Endothelial cell of umbilical vein (primary cell): ENCODE measurements around the gene CCDC197. TPM values are rescaled to one million over a fixed set of nuclear protein-coding genes. Genes with fewer than 3 reads are reported as not detected.

Experiments used
- BruUV-seq: library from RNA; stranded (reverse); fragments of 400-500 nt; replicated peaks from 2 replicates; lab custom pipeline; 2021; lab: Mats Ljungman, UMichigan
- CTCF ChIA-PET: fragments of 300-600, 350-600 bp; sonication (Branson Sonifier 250); formaldehyde crosslinking; loops from one replicate; lab custom pipeline; 2021; ENCODE audit warnings: antibody characterized with exemption, inconsistent platforms; lab: Charles Lee
- POLR2A ChIA-PET: fragments of 300-600, 350-600 bp; sonication (Branson Sonifier 250); formaldehyde crosslinking; loops from one replicate; lab custom pipeline; 2021; ENCODE audit warnings: antibody characterized with exemption, inconsistent platforms; lab: Charles Lee
- DNase-seq: peaks from one replicate; pipeline ENCODE4 v3.0.0-alpha.2; 2011; ENCODE audit warnings: low read depth, low spot score
- FAIRE-seq: peaks from 2 replicates; lab custom pipeline; 2011; peaks lifted over from hg19 to GRCh38; lab: Jason Lieb, UNC
- H2AFZ ChIP-seq: 2 replicates; pipeline ENCODE4 v1.6.0; 2012; ENCODE audit warnings: low read depth, low read length, control low read depth, inconsistent platforms
- H3K27ac ChIP-seq: 2 replicates; pipeline ENCODE4 v1.5.1; 2011; ENCODE audit warnings: low read depth, mild to moderate bottlenecking, control low read depth, low read length, moderate library complexity; ENCODE audit not compliant: insufficient read depth
- H3K27me3 ChIP-seq, 2 experiments: 2 replicates each; pipeline versions ENCODE4 v1.6.0 to v1.6.1; 2011; ENCODE audit warnings: low read length in 2 of 2, mixed read lengths in 1 of 2; ENCODE audit not compliant: control insufficient read depth in 2 of 2, insufficient read depth in 2 of 2
- H3K36me3 ChIP-seq, 2 experiments: 2 replicates in 1 of 2; 3 replicates in 1 of 2; pipeline ENCODE4 v1.5.1; 2011; ENCODE audit warnings: low read length in 2 of 2, mild to moderate bottlenecking in 1 of 2, moderate library complexity in 1 of 2; ENCODE audit not compliant: control insufficient read depth in 2 of 2, insufficient read depth in 2 of 2; ENCODE audit errors: extremely low read depth in 1 of 2
- H3K4me1 ChIP-seq: 3 replicates; pipeline ENCODE4 v1.5.1; 2011; ENCODE audit warnings: mild to moderate bottlenecking, low read length; ENCODE audit not compliant: control insufficient read depth, insufficient read depth; ENCODE audit errors: extremely low read depth
- H3K4me2 ChIP-seq: 2 replicates; pipeline ENCODE4 v1.6.1; 2011; ENCODE audit warnings: low read length, control low read depth, mixed read lengths; ENCODE audit not compliant: insufficient read depth
- H3K4me3 ChIP-seq, 3 experiments: fragments of 200-600 bp in 1 of 3; sonication (generic), shearing (Covaris generic) in 1 of 3; replicated peaks in 1 of 3; 2 replicates each; pipeline ENCODE4 v1.5.1; 2011 to 2016; ENCODE audit warnings: control low read depth in 3 of 3, low read length in 3 of 3, mild to moderate bottlenecking in 2 of 3, inconsistent platforms in 1 of 3, low read depth in 1 of 3, moderate library complexity in 1 of 3; ENCODE audit not compliant: insufficient read depth in 1 of 3
- H3K79me2 ChIP-seq: 2 replicates; pipeline ENCODE4 v1.6.0; 2012; ENCODE audit warnings: low read length, inconsistent platforms; ENCODE audit not compliant: control insufficient read depth, insufficient read depth
- H3K9ac ChIP-seq: replicated peaks from 2 replicates; pipeline ENCODE3; 2011; ENCODE audit warnings: low read length, control low read depth; ENCODE audit not compliant: insufficient read depth; ENCODE audit errors: extremely low read depth
- H3K9me1 ChIP-seq: replicated peaks from 3 replicates; pipeline ENCODE4 v1.6.0; 2011; ENCODE audit warnings: mild to moderate bottlenecking, low read length; ENCODE audit not compliant: control insufficient read depth, insufficient read depth; ENCODE audit errors: extremely low read depth
- H3K9me3 ChIP-seq: replicated peaks from 2 replicates; pipeline ENCODE4 v1.5.1; 2012; ENCODE audit warnings: low read length, inconsistent platforms; ENCODE audit not compliant: control insufficient read depth, insufficient read depth
- H4K20me1 ChIP-seq: replicated peaks from 2 replicates; pipeline ENCODE3; 2011; ENCODE audit warnings: mild to moderate bottlenecking, low read length; ENCODE audit not compliant: control insufficient read depth, insufficient read depth; ENCODE audit errors: extremely low read depth
- CTCF ChIP-seq, 2 donors: IDR thresholded peaks; 1 replicate in 1 of 2; 2 replicates in 1 of 2; pipeline ENCODE4 v1.5.1; 2011; ENCODE audit warnings: low read length in 2 of 2, mild to moderate bottlenecking in 2 of 2, moderate library complexity in 2 of 2, control low read depth in 1 of 2, inconsistent platforms in 1 of 2, low read depth in 1 of 2; ENCODE audit not compliant: insufficient read depth in 1 of 2; ENCODE audit errors: extremely low read depth in 1 of 2
- EZH2 ChIP-seq: IDR thresholded peaks from 2 replicates; pipeline ENCODE4 v1.6.1; 2012; ENCODE audit warnings: borderline replicate concordance, low read depth, mild to moderate bottlenecking, moderate library complexity, low read length, inconsistent platforms; ENCODE audit not compliant: severe bottlenecking
- FOS ChIP-seq: IDR thresholded peaks from 2 replicates; pipeline ENCODE4 v1.6.1; 2011; ENCODE audit warnings: mild to moderate bottlenecking, low read length, moderate library complexity, borderline replicate concordance; ENCODE audit not compliant: insufficient read depth
- GATA2 ChIP-seq: IDR thresholded peaks from 2 replicates; pipeline ENCODE4 v1.7.0; 2011; ENCODE audit warnings: low read depth, mild to moderate bottlenecking, moderate library complexity, mixed read lengths, low read length; ENCODE audit not compliant: insufficient read length, insufficient read depth
- JUN ChIP-seq: IDR thresholded peaks from 2 replicates; pipeline ENCODE4 v1.6.1; 2011; ENCODE audit warnings: borderline replicate concordance, low read depth; ENCODE audit not compliant: insufficient read length, insufficient read depth
- MAX ChIP-seq: IDR thresholded peaks from 2 replicates; pipeline ENCODE4 v1.6.1; 2011; ENCODE audit not compliant: insufficient read depth, insufficient read length
- MYC ChIP-seq: IDR thresholded peaks from one replicate; pipeline ENCODE4 v1.6.1; 2011; ENCODE audit warnings: mild to moderate bottlenecking, low read depth, low read length
- POLR2A ChIP-seq: IDR thresholded peaks from 2 replicates; pipeline ENCODE4 v1.6.1; 2012; ENCODE audit warnings: low read depth, mild to moderate bottlenecking, control low read depth, low read length
- POLR2AphosphoS5 ChIP-seq: IDR thresholded peaks from 2 replicates; pipeline ENCODE4 v1.6.1; 2012; ENCODE audit warnings: low read depth, mild to moderate bottlenecking, control low read depth, low read length, moderate library complexity; ENCODE audit not compliant: insufficient read depth
- dilution Hi-C: fragments of 300-500 bp; cut with MboI; formaldehyde crosslinking; loops from one replicate; pipeline ENCODE4 v1.15.0; 2019; ENCODE audit warnings: low sequenced_read_pairs; ENCODE audit not compliant: extremely low pct_ligation_motif_present
- intact Hi-C: fragments of 100-400 bp; cut with micrococcal nuclease; formaldehyde crosslinking; loops from one replicate; pipeline ENCODE4 v1.10.0; 2022
- polyA plus RNA-seq, 4 experiments: library from polyadenylated mRNA; depleted of rRNA in 3 of 4; stranded (reverse) in 3 of 4; unstranded in 1 of 4; fragments of >200 nt; gene quantifications; 2 replicates each; pipeline versions ENCODE4 v1.2.1 to v1.2.3, GENCODE V29; 2011 to 2012; ENCODE audit warnings: missing spikeins in 1 of 4
- total RNA-seq: library from RNA; stranded (reverse); gene quantifications from 2 replicates; pipeline ENCODE4 v1.2.3, GENCODE V29; 2021

CCDC197 gene
- total and polyA plus RNA-seq, 2 donors (not counting 3 experiments of a cell fraction or from before 2014, with no cell fraction given) = not detected

- TF ChIP-seq JUN = no peak
- TF ChIP-seq CTCF (IDR thresholded peaks at IDR 0.05; ENCODE audit: extremely low read depth in 1 of 2, insufficient read depth in 1 of 2, low read depth in 1 of 2, low read length in 2 of 2) = peak; percentile 12 to 33
- H3K4me1 ChIP-seq = no peaks in the 10 kb centered on the region
- BruUV-seq = no TSS peak
- no peaks in the 10 kb centered on the region for H4K20me1 ChIP-seq
- no peak overlapping the region for H3K27ac ChIP-seq
- H2AFZ ChIP-seq = no peak overlapping the region
- no peak for FAIRE-seq
- H3K79me2 ChIP-seq = no peaks in the 10 kb centered on the region
- H3K9me1 ChIP-seq = no peaks in the 10 kb centered on the region
- dilution Hi-C loops (no loop called here), intact Hi-C loops (no loop called here)
- no peak overlapping the region for H3K4me3 ChIP-seq
- no peaks in the 10 kb centered on the region for H3K9me3 ChIP-seq
- DNase-seq = no peak
- no peak overlapping the region for H3K4me2 ChIP-seq
- H3K9ac ChIP-seq = no peak overlapping the region
- CTCF ChIA-PET = interaction anchor here (0.6 to 4.3 kb wide), 7 partner anchors 10 to 152 kb away, joined by 3 to 37 read pairs (median 4); no protein-coding TSS in a partner anchor
- no peaks in the 10 kb centered on the region for H3K36me3 ChIP-seq
- no peaks in the 10 kb centered on the region for H3K27me3 ChIP-seq
- POLR2A ChIA-PET = no interaction called here
Observed at GRCh38 chr14:93984987-93985410, 12.1 kb upstream of the CCDC197 start.

GRCh38 chr14:93986955-93987354 lies 10.1 kb upstream of the CCDC197 start:
- H3K27ac ChIP-seq = no peak overlapping the region
- H3K4me1 ChIP-seq = no peaks in the 10 kb centered on the region
- BruUV-seq = no TSS peak
- FAIRE-seq = no peak
- no peak overlapping the region for H2AFZ ChIP-seq
- H3K79me2 ChIP-seq = no peaks in the 10 kb centered on the region
- no peak for DNase-seq
- CTCF ChIA-PET = interaction anchor here (1.9 kb wide), 1 partner anchor 47 kb away, joined by 11 read pairs; no protein-coding TSS in a partner anchor
- no peak overlapping the region for H3K4me2 ChIP-seq
- no peaks in the 10 kb centered on the region for H3K27me3 ChIP-seq
- H3K4me3 ChIP-seq = no peak overlapping the region
- H3K36me3 ChIP-seq = no peaks in the 10 kb centered on the region
- POLR2A ChIA-PET = no interaction called here
- H3K9ac ChIP-seq = no peak overlapping the region
- H4K20me1 ChIP-seq = no peaks in the 10 kb centered on the region
- intact Hi-C loops (no loop called here), dilution Hi-C loops (no loop called here)
- TF ChIP-seq POLR2A (no peak), FOS (no peak), CTCF (IDR thresholded peaks at IDR 0.05; ENCODE audit: extremely low read depth in 1 of 2, insufficient read depth in 1 of 2, low read depth in 1 of 2, low read length in 2 of 2) (no peak), JUN (no peak), POLR2AphosphoS5 (no peak), GATA2 (no peak), MAX (no peak), EZH2 (no peak), MYC (no peak)
- no peaks in the 10 kb centered on the region for H3K9me1 ChIP-seq
- no peaks in the 10 kb centered on the region for H3K9me3 ChIP-seq
